ENCODE data around the gene TAF10.

The TAF10 gene

GRCh38 chr11:6576471-6577373 lies 35.3 kb downstream of the TAF10 start:
- no peak for DNase-seq

- no peak for DNase-seq
These were observed 37.0 kb downstream of the TAF10 start for GRCh38 chr11:6574816-6575715.

- DNase-seq, result no peak
These were observed 39.8 kb downstream of the TAF10 start for GRCh38 chr11:6572215-6572614.

GRCh38 chr11:6571434-6572008 lies 40.5 kb downstream of the TAF10 start:
- no peak for DNase-seq

GRCh38 chr11:6570691-6571427 lies 41.2 kb downstream of the TAF10 start:
- no peak for DNase-seq

GRCh38 chr11:6569706-6570105 lies 42.3 kb downstream of the TAF10 start:
- DNase-seq, result no peak

- no peak for DNase-seq
These were observed 43.7 kb downstream of the TAF10 start for GRCh38 chr11:6568191-6568918.

GRCh38 chr11:6567371-6567745 lies 44.7 kb downstream of the TAF10 start:
- no peak for DNase-seq

GRCh38 chr11:6566704-6567370 lies 45.2 kb downstream of the TAF10 start:
- no peak for DNase-seq

GRCh38 chr11:6565988-6566703 lies 45.9 kb downstream of the TAF10 start:
- DNase-seq, result no peak

GRCh38 chr11:6565325-6565724 lies 46.7 kb downstream of the TAF10 start:
- DNase-seq, result no peak

- DNase-seq, result no peak
These were observed 48.3 kb downstream of the TAF10 start for GRCh38 chr11:6563667-6564066.

- DNase-seq, result no peak
These were observed 48.8 kb downstream of the TAF10 start for GRCh38 chr11:6563121-6563619.

GRCh38 chr11:6561288-6561687 lies 50.7 kb downstream of the TAF10 start:
- no peak for DNase-seq
